ENCODE results near the gene SERINC5.

The SERINC5 gene

GRCh38 chr5:80230269-80230992 lies 25.4 kb downstream of the SERINC5 start:
- H3K4me3 ChIP-seq (replicated peaks; ENCODE audit: low read depth, low read length) = no peak overlapping the region
- no peak for TF ChIP-seq CTCF (IDR thresholded peaks at IDR 0.05; ENCODE audit: low read length, missing control alignments)
- DNase-seq (ENCODE audit: low read depth) = no peak

GRCh38 chr5:80229902-80230255 lies 26.0 kb downstream of the SERINC5 start:
- no peak for TF ChIP-seq CTCF (IDR thresholded peaks at IDR 0.05; ENCODE audit: low read length, missing control alignments)
- no peak for DNase-seq (ENCODE audit: low read depth)
- H3K4me3 ChIP-seq (replicated peaks; ENCODE audit: low read depth, low read length) = no peak overlapping the region

GRCh38 chr5:80227979-80228596 lies 27.8 kb downstream of the SERINC5 start:
- TF ChIP-seq CTCF (IDR thresholded peaks at IDR 0.05; ENCODE audit: low read length, missing control alignments) = no peak
- no peak overlapping the region for H3K4me3 ChIP-seq (replicated peaks; ENCODE audit: low read depth, low read length)
- no peak for DNase-seq (ENCODE audit: low read depth)

- no peak for TF ChIP-seq CTCF (IDR thresholded peaks at IDR 0.05; ENCODE audit: low read length, missing control alignments)
- DNase-seq (ENCODE audit: low read depth) = no peak
- H3K4me3 ChIP-seq (replicated peaks; ENCODE audit: low read depth, low read length) = no peak overlapping the region
Observed at GRCh38 chr5:80225934-80226326, 29.9 kb downstream of the SERINC5 start.

GRCh38 chr5:80225189-80225933 lies 30.5 kb downstream of the SERINC5 start:
- H3K4me3 ChIP-seq (replicated peaks; ENCODE audit: low read depth, low read length) = no peak overlapping the region
- no peak for TF ChIP-seq CTCF (IDR thresholded peaks at IDR 0.05; ENCODE audit: low read length, missing control alignments)
- DNase-seq (ENCODE audit: low read depth) = no peak

- TF ChIP-seq CTCF (IDR thresholded peaks at IDR 0.05; ENCODE audit: low read length, missing control alignments) = no peak
- H3K4me3 ChIP-seq (replicated peaks; ENCODE audit: low read depth, low read length) = no peak overlapping the region
- DNase-seq (ENCODE audit: low read depth) = no peak
Observed at GRCh38 chr5:80223561-80223960, 32.3 kb downstream of the SERINC5 start.
